ENCODE results near the gene RBM20.
"Not testable (repeated sequence)": the region's sequence is repeated elsewhere in the genome, so short reads cannot be mapped to it uniquely, and the experiment has no call there.

The RBM20 gene

DNA sequence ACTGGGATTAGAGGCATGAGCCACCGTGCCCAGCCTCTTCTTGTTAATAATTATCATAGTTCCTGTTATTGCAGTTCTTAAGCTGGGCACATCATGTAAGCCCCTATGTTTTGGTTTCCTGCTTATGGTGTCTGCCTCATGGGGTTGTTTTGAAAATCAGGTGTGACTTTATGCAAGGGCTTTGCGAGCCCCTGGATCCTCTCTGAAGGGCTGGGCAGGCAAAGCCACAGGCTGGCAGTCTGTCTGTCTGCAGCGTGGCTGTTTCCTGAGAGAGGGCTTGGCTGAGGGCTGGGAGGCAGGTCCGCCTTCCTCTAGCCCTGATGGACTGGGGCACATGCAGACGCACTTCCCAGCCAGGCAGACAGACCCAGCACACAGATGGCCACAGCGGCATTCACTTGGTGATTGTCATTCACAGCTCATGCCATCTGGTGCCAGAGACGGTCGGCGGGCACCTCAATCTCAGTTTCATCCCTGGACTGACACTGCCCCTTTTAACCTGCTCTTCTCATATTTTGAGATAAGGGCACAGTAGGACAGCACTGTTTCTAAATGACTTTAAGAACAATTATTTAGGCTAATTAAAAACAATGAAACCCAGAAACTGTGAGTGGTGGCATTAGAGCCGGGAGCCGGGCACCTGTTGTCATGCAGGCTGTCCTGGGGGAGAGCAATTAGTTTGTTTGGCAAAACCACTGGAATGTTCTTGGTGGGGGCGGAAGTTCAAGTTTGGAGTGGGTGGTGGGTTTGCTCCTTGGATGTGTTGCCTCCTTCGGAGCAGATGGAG lies 35.5 kb downstream of the RBM20 start:
- no peak for DNase-seq

DNA sequence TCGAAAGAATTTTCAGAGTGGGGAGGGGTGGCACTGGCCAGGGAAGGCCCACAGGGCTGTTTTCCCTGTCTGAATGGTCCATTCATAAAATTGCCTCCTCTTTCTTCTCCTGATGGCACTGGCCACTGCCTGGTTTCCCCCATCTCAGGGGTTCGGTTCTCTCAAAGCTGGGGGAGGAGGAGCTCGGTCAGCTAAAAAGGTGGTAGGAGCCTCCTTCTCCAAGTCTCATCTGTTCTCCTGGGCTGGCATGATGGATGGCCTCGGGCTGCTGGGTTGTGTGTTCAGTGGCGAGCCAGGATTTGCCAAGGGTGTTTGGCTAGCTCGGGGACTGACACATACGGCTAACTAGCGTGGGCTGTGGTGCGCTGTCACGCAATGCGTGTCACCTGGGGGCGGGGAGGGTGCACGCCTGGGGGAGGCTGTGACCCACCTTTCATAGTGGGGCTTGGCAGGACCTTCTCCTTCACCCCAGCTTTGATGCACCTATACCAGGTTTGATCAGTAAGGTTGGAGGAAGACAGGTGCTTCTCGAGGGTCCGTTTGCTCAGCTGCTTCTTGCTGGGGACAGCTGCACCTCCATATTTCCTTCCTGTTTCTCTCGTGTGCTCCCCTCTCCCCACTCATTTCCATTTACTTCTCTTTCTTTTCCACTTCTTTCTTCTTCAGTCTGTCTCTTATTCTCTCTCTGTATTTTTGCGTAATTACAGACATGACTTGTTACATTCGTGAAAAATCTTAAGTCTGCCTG lies 36.3 kb downstream of the RBM20 start:
- DNase-seq = no peak

DNA sequence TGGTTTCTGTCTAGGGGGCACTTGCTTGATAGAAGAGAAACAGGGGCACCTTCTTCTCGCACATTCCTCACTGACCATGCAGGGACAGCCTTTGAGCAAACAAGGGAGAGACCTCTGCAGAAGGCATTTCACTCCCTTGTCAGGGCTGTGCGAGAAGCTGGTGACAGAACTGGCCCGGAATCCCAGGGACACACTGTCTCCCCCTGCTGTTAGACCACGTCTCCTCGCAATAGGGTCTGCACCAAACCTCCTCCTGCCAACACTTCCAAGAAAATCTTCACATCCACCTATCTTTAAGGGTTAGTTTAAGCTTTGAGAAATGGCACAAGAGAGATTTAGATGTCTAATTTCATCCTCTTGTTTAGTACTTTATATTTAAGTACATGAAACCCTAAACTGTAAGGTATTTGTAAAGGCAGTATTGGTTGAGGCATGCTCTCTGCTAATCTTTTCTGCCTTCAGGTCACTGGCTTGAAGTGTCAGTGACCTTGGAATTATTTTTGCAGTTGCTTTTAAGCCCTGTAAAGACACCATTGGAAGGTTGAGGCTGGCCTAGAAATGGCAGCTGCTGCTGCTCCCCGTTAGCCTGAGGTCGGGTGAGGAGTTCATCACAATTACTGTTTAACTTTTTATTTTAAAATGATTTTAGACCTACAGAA lies 37.0 kb downstream of the RBM20 start:
- DNase-seq = no peak

DNA sequence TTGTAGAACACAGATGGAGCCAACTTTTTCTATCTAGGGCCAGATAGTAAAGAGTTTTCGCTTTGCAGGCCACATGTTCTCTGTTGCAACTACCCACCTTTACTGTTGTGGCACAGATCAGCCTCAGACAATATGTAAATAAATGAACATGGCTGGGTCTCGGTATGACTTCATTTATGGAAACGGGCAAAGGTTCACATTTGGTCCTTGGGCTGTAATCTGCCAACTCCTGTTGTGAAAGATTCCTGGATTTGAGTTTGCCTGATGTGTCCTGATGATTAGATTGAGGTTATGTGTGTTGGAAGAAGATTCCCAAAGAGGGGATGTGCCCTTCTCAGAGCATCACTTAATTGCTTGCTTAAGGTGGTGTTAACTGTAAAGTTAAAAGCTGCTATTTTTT lies 38.2 kb downstream of the RBM20 start:
- no peak for DNase-seq

DNA sequence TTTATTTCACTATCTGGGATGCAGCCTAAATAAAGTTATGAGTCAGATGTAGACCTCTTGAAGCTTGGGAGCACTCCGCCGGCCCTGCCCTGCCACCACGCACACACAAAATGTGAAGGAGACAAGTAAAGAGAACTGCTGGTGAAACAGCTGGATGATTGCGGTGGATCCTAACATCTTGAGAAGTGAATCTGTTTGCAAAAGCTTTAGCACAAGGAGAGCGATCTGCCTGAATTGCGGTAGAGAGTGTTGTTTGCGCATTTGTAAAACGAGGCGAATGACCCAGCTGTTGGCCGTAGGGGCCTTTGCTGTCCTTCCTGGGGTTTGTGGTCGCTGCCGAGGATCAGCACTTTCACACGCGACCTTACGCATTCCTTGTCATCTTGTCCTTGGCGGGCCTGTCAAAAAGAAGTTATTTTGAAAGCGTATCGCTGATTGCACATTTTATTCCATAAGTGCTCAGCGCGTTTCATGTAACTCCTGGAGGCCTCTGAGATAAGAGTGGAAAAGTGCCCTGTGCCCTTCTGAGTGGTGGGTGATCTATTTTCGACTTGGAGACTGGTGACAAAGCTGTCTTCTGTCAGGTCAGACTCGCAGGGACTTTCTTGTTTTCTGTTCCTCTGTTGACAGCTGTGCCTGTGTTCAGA lies 40.8 kb downstream of the RBM20 start:
- no peak for DNase-seq

DNA sequence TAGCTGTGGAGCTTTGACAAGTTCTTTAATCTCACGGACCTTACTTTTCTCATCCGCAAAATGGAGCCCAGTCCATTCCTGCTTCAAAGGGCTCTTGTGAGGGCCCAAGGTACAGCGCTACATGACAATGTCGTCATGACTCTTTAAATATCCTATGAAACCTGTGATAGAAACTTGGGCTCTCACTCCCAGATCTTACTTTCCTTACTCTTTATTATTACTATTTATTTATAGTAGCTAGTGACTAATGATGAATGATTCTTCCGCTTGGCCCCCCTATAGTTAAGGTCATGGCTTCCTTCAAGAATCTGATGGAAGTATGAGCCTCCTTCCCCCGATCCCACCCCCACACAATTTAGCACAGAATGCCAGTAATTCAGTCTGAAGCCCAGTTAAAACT lies 41.9 kb downstream of the RBM20 start:
- DNase-seq = no peak

DNA sequence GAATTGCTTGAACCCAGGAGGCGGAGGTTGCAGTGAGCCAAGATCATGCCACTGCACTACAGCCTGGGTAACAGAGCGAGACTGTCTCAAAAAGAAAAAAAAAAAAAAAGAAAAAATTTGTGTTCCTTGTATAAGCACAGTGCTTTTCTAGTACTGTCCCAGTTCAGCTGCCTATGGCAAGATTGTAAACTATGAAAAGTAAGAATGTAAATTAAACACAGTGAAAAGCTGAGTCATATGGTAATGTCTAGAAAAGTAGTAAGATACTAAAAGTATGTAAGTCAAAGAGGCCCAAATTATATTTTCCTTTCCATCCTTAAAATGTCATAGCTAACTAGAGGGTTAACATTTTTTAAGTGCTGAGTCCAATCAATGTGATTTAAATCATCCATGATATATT lies 42.8 kb downstream of the RBM20 start:
- no peak for DNase-seq

DNA sequence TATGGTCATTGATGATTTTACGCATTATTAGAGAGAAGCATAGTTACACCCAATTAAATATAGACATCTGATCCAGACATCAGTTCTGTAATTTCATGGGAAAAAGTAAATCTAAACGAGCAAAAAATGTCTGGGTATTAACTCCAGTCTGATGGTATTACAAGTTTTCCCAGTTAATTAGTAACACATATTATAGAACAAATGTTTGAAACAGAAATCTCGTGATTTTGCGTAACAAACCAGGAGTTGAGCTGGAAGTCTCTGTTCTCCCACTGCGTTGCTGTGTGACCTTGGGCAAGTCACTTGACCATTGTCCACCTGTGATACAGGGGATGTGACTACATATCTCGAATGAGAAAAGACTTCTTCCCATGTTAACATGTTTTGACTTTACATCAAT lies 43.3 kb downstream of the RBM20 start:
- no peak for DNase-seq

DNA sequence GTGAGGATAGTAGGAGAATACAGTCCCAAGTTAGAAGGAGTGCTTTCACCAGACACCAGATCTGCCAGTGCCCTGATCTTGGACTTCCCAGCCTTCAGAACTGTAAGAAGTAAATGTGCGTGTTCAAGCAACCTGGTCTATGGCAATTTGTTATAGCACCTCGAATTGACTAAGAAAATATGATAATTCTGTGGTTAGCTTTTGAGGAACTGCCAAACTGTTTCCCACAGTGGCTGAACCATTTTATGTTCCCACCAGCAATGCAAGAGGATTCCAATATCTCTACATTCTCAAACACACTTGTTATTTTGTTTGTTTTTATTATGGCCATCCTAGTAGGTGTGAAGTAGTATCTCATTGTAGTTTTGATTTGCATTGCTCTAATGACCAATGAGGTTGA lies 47.0 kb downstream of the RBM20 start:
- no peak for DNase-seq

DNA sequence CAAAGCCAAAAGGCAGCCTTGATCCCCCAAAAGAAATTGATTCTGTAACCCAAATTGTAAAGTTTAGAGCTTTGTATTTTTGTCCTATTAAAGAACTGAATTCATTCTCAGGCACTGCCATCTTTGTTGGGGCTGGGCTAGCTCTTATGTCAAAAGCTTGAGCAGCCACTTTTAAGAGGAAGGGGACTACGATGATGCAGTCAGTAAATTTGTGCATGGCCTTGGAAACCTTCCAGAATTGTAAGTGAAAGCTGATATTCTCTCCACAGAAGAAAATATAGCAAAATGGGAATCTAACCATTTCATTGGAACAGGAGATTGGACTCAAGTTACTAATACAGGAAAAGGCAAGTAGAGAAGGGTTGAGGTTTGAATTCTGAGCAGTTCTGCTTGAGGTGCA lies 50.1 kb downstream of the RBM20 start:
- DNase-seq = no peak

DNA sequence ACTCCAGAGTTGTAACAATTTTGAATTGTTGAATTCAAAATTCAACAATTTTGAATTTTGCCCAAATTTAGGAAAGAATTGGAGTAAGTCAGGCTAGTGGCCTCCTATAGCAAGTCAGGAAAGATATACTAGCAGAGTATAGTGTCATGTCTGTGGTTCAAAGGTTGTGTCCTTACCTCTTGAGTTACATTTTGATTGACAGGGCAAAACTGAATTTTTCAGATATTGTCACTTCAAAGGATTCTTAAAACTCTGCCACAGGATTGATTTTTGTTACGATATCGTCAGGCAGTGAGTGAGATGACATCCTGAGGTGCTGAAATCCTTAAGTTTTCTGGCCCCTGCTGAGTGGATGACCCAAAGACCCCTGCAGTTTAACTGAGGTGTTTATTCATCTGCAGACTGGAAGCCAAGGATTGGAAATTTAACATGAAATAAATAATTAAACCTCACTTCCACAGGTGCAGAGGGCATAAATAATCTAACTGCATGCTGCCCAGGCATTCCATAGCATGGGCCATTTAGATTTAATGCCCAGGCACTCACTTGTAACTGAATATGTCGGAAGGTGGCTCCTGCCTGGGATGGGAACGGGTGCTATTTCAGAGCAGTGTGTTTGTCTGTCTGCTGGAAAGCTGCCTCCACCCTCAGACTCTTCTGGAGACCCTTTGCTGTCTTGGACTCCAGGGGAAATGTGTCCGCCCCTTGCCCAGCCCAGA lies 50.8 kb downstream of the RBM20 start:
- DNase-seq = no peak

DNA sequence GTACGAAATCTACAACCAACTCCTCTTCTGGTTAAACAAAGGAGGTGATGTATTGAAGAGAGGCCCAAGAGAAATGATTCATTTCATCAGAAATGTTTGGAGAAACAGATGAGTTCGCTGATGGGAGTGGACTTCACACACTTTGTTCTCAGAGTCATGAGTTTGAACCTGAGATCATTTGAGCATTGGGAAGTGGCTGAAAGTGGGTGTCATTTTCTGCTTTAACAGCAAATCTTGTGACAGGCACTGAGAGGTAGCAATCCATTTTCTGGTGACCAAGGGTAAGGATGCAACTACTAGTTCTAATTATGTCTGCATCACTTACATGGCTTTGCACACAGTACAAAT lies 51.4 kb downstream of the RBM20 start:
- DNase-seq = no peak

DNA sequence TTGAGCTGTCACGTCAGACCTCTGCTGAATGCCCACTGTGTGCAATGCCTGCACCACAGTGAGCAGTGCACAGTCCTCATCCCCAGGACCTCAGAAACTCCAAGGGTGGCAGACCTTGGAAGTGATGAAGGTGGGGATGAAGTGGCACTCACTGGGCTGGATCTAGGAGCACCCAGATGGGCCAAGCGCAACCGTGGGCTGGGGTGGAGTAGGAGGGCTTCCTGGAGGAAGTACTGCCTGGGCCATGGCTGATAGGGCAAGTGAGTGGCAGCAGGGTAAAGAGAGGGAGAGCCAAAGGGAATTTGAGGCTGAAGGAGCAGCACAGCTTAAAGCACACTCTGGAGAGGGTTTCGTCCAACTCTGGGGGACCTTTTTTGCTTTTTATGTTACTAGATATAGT lies 52.3 kb downstream of the RBM20 start:
- DNase-seq = no peak

DNA sequence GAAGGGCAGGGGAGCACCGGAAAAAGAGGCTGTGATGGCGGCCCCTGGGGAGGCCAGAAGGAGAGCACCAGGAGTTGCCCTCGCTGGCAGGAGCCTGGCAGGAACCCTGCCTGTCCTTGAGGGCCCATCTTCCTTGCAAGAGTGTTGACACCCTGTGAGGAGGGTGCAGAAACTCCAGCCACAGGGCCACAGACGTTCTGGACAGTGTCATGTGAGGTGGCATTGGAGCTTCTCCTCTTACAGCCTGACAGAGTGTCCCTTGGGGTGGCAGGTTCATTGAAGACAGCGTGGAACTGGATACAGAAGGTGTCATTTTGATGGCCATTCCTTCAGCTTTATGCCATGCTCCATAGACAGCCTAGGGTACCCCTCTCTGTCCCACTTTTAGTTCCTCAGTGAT lies 54.2 kb downstream of the RBM20 start:
- DNase-seq = no peak

DNA sequence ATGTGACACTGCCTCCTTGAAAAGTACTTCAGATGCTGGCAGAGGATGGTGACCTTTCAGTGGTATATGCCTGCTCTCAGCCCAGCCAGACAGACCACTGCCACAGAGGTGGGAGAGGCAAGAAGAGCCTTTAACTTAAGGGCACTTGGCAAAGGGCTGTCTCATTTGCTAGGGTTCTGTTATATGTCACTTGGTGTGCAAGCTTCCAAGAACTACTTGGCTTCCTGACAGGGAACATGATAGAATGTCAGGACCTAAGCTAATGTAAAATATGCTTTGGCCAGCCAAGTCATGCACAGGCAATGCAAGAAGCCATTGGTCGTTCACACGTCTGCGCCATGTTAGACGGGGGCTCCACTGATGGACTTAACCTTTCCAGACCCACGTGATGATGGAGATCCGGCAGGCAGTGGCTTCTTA lies 54.7 kb downstream of the RBM20 start:
- no peak for DNase-seq

DNA sequence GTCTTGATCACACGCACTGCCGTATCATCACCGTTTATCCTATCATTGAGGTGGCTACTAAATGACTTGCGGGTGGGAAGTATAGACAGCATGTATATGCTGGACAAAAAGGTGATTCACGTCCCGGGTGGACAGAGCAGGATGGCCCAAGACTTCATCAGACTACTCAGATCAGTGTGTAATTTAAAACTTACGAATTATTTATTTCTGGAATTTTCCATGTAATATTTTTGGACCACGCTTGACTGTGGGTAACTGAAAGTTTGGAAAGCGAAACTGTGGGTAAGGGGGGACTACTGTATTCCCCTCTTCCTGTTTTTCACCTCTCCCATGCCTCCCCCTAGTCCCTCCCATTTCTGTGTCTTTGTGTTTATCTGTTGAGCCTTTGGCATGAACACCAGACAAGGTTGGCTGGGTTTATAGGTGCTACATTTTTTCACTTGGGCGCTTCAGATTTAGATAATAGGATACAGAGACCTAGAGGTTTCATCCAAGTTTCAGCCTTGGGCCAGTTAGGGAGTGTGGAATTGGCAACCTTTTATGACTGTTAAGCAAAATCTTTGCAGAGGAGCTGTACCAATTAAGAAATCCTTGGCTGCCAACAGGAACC lies 55.8 kb downstream of the RBM20 start:
- no peak for DNase-seq

DNA sequence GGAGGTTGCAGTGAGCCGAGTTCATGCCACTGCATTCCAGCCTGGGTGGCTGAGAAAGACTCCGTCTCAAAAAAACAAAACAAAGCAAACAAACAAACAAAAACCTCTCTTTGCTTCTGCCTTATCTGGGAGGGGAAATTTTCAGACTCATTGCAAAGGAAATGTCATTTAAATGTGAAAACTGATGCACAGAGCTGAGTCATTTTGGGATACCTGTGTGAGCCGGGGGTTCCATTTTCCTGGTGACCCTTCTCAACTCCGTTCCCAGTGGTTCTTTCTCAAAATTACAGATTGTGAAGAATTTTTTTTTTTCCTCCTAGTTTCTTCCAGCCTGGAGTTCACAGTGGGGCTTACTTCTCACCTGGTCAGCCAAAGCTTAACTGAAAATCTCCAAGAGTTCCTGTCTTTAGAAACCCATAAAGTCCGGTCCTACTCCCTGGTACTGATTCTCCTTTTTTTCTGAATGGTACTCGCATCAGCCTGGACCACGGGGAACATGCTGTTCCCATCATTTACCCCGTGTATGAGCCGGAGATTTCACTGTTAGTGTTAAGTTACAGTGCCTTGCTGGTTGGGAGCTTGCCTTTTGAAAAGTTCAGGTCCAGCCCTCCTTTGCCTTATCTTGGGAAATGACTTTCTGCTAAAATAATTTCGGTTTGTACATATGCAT lies 56.9 kb downstream of the RBM20 start:
- no peak for DNase-seq

DNA sequence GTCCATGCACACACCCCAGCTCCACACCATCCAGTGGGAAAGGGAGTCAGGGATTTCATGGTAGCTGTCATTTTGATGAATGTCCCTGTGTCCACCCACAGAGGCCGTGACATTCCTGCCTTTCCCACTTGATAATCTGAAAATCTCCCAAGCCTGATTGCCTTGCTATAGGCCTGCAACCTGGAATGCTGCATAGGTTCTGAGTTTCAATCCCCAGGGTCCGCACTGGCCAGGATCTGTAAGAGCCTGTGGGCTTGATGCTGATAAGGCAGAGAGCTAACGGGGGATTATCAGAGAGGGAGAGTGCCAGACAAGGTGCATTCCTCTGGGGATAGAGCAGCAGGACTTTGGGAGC lies 57.5 kb downstream of the RBM20 start:
- no peak for DNase-seq

DNA sequence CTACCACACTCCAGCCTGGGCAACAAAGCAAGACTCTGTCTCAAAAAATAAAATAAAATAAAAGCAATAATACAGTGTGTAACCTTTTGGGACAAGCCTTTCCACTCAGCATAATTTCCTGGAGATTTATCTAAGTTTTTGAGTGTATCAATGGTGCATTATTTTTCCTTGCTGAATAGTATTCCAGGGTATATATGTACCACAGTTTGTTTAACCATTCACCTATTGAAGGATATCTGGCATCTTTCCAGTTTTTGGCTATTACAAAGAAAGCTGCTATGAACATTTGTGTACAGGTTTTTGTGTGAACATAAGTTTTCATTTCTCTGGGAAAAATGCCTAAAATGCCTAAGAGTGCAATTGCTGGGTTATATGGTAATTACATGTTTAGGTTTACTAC lies 59.9 kb downstream of the RBM20 start:
- DNase-seq = no peak

DNA sequence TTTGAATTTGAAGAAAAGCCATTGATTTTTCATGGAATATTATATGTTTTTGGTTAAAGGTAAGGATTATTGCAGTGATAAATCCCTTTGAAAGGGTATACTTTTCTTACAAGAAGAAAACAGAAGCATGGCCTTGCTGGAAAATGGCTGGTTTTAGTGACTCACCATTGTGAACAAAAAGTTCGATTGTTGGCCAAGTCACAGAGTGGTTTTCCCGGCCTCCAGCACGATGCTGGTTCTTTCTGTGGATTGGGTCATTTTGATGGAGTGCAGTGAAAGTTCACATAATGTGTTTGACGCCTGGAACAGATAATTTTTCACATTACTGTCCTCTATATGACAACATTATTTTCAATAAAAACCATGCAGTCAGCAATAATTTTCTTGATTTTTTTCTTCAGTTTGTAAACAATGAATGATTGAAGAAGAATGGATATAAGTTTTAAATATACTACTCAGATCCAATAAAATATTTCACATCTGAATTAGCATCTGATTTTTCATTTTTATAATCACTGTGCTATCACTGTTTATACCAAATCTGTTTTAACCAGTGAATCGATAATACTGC lies 60.9 kb downstream of the RBM20 start:
- DNase-seq = no peak

DNA sequence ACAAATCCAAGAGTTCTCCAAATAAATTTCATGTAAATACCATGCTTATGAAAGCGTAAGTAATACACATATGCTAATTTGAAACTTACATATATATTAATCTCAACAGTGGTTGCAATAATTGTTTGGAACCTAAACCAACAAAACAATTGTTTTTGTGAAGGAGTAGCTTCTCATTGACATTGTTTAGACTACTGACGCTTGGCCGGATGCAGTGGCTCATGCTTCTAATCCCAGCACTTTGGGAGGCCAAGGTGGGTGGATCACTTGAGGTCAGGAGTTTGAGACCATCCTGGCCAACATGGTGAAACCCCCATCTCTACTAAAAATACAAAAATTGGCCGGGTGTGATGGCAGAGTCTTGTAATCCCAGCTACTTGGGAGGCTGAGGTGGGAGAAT lies 61.5 kb downstream of the RBM20 start:
- not testable (repeated sequence) for DNase-seq

DNA sequence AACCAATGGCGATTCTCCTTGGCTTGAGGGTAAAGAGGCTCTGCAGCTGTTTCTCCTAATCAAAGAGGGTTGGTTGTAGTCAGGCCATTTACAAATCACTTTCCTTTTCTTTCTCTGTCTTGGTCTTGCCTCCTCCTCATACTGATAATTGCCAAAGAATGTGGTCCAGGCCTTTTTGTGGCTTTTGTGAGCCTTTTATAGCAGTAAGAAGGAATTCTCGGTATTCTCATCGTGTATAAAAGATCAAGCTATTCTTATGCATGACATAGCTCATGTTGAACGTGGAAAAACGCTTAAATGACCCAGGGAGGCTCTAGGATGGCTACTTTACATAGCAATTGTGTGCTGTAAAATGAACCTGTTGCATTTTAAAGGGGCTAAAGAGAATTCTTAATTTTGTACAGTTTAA lies 62.6 kb downstream of the RBM20 start:
- DNase-seq = no peak
